Transverse colon (tissue), 4 donors: ENCODE measurements around the gene PCSK6.

Experiments used
- EP300 ChIP-seq: sonication (generic); formaldehyde crosslinking; IDR thresholded peaks from one replicate; pipeline ENCODE4 v1.6.1; 2017; ENCODE audit warnings: antibody characterized with exemption, low read depth
- POLR2A ChIP-seq: fragments of 450-650 bp; IDR thresholded peaks from one replicate; pipeline ENCODE4 v1.6.1; 2016; ENCODE audit warnings: antibody characterized with exemption, mild to moderate bottlenecking, moderate library complexity
- POLR2AphosphoS5 ChIP-seq, 3 donors: sonication (generic); formaldehyde crosslinking; IDR thresholded peaks; one replicate each; pipeline ENCODE4 v1.6.1; 2016; ENCODE audit warnings: antibody characterized with exemption in 3 of 3
- TF ChIP-seq, protein P1 (sequence below), 5 experiments: fragments of 200-600 bp in 3 of 5; fragments of 450-650 bp in 2 of 5; sonication (generic) in 3 of 5; IDR thresholded peaks; 1 replicate in 2 of 5; 2 replicates in 3 of 5; pipeline ENCODE4 v1.5.1; 2016 to 2017; ENCODE audit warnings: antibody characterized with exemption in 5 of 5, inconsistent platforms in 3 of 5, mild to moderate bottlenecking in 2 of 5, moderate library complexity in 1 of 5

GRCh38 chr15:101326026-101326315 lies 163.5 kb downstream of the PCSK6 start:
- no peak for TF ChIP-seq POLR2A
- TF ChIP-seq, protein P1, sequence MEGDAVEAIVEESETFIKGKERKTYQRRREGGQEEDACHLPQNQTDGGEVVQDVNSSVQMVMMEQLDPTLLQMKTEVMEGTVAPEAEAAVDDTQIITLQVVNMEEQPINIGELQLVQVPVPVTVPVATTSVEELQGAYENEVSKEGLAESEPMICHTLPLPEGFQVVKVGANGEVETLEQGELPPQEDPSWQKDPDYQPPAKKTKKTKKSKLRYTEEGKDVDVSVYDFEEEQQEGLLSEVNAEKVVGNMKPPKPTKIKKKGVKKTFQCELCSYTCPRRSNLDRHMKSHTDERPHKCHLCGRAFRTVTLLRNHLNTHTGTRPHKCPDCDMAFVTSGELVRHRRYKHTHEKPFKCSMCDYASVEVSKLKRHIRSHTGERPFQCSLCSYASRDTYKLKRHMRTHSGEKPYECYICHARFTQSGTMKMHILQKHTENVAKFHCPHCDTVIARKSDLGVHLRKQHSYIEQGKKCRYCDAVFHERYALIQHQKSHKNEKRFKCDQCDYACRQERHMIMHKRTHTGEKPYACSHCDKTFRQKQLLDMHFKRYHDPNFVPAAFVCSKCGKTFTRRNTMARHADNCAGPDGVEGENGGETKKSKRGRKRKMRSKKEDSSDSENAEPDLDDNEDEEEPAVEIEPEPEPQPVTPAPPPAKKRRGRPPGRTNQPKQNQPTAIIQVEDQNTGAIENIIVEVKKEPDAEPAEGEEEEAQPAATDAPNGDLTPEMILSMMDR (IDR thresholded peaks at IDR 0.05): no peak
- TF ChIP-seq EP300: no peak
- no peak for TF ChIP-seq POLR2AphosphoS5 (IDR thresholded peaks at IDR 0.05)
